ENCODE results near the gene CYFIP2.
"Not testable (repeated sequence)": the region's sequence is repeated elsewhere in the genome, so short reads cannot be mapped to it uniquely, and the experiment has no call there.

CYFIP2 gene

GRCh38 chr5:157398305-157398704, 132.4 kb downstream of the CYFIP2 start:
- no peaks in the 10 kb centered on the region for H3K27me3 ChIP-seq (ENCODE audit: control insufficient read depth in 1 of 2, insufficient read depth in 2 of 2, low read length in 2 of 2)
- H3K36me3 ChIP-seq (ENCODE audit: control insufficient read depth in 2 of 2, insufficient read depth in 2 of 2, low read length in 2 of 2): peaks cover 0 to 3% of the 10 kb centered on the region in 2 donors
- H3K27ac ChIP-seq (ENCODE audit: low read length): no peak overlapping the region
- H3K9me3 ChIP-seq (ENCODE audit: control insufficient read depth in 2 of 2, low read length in 2 of 2): peaks cover 0 to 3% of the 10 kb centered on the region in 2 donors
- H3K4me3 ChIP-seq (ENCODE audit: low read length in 2 of 2): no peak overlapping the region
- H3K4me1 ChIP-seq (ENCODE audit: control insufficient read depth, insufficient read depth, low read length): no peaks in the 10 kb centered on the region
- no peak overlapping the region for H3K9ac ChIP-seq (ENCODE audit: low read length in 2 of 2)

- H3K4me3 ChIP-seq (ENCODE audit: low read length in 2 of 2): no peak overlapping the region
- no peaks in the 10 kb centered on the region for H3K9me3 ChIP-seq (ENCODE audit: control insufficient read depth in 2 of 2, low read length in 2 of 2)
- H3K27me3 ChIP-seq (ENCODE audit: control insufficient read depth in 1 of 2, insufficient read depth in 2 of 2, low read length in 2 of 2): no peaks in the 10 kb centered on the region
- no peak overlapping the region for H3K9ac ChIP-seq (ENCODE audit: low read length in 2 of 2)
- no peaks in the 10 kb centered on the region for H3K4me1 ChIP-seq (ENCODE audit: control insufficient read depth, insufficient read depth, low read length)
- H3K27ac ChIP-seq (ENCODE audit: low read length): no peak overlapping the region
- H3K36me3 ChIP-seq (ENCODE audit: control insufficient read depth in 2 of 2, insufficient read depth in 2 of 2, low read length in 2 of 2): no peaks in the 10 kb centered on the region
Measured at GRCh38 chr5:157400741-157401495, 135.0 kb downstream of the CYFIP2 start.

DNA sequence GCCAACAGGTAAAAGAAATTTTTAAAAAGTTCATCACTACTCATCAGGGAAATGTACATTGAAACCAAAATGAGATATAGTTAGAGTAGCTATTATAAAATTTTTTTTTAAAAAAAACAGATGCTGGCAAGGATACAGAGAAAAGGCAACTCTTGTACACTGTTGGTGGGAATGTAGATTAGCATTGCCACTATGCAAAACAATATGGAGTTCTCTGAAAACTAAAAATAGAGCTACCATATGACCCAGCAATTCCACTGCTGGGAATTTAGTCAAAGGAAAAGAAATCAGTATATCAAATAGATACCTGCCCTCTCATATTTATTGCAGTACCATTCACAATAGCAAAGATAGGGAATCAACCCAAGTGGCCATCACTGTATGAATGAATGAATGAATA, 149.9 kb downstream of the CYFIP2 start:
- Histone ChIP-seq H3K4me1 (ENCODE audit: control insufficient read depth, insufficient read depth, low read length) (no peaks in the 10 kb centered on the region), H3K27ac (ENCODE audit: low read length) (no peak overlapping the region), H3K27me3 (ENCODE audit: control insufficient read depth in 1 of 2, insufficient read depth in 2 of 2, low read length in 2 of 2) (no peaks in the 10 kb centered on the region), H3K9ac (ENCODE audit: low read length in 2 of 2) (no peak overlapping the region), H3K9me3 (ENCODE audit: control insufficient read depth in 2 of 2, low read length in 2 of 2) (peaks cover 0 to 2% of the 10 kb centered on the region in 2 donors), H3K4me3 (ENCODE audit: low read length in 2 of 2) (no peak overlapping the region), H3K36me3 (ENCODE audit: control insufficient read depth in 2 of 2, insufficient read depth in 2 of 2, low read length in 2 of 2) (no peaks in the 10 kb centered on the region)

GRCh38 chr5:157419521-157419920, 153.6 kb downstream of the CYFIP2 start:
- not testable (repeated sequence) for H3K4me3 ChIP-seq (ENCODE audit: low read length in 2 of 2); H3K36me3 ChIP-seq (ENCODE audit: control insufficient read depth in 2 of 2, insufficient read depth in 2 of 2, low read length in 2 of 2); H3K9me3 ChIP-seq (ENCODE audit: control insufficient read depth in 2 of 2, low read length in 2 of 2)

GRCh38 chr5:157429920-157430319, 164.0 kb downstream of the CYFIP2 start:
- H3K27me3 ChIP-seq (ENCODE audit: control insufficient read depth in 1 of 2, insufficient read depth in 2 of 2, low read length in 2 of 2); H3K4me1 ChIP-seq (ENCODE audit: control insufficient read depth, insufficient read depth, low read length); H3K27ac ChIP-seq (ENCODE audit: low read length); H3K9me3 ChIP-seq (ENCODE audit: control insufficient read depth in 2 of 2, low read length in 2 of 2); H3K36me3 ChIP-seq (ENCODE audit: control insufficient read depth in 2 of 2, insufficient read depth in 2 of 2, low read length in 2 of 2); H3K9ac ChIP-seq (ENCODE audit: low read length in 2 of 2); H3K4me3 ChIP-seq (ENCODE audit: low read length in 2 of 2): not testable (repeated sequence)

More at GRCh38 chr5:157419521-157419920, 153.6 kb downstream of the CYFIP2 start:
- H3K4me1 ChIP-seq (ENCODE audit: control insufficient read depth, insufficient read depth, low read length); H3K9ac ChIP-seq (ENCODE audit: low read length in 2 of 2); H3K27ac ChIP-seq (ENCODE audit: low read length); H3K27me3 ChIP-seq (ENCODE audit: control insufficient read depth in 1 of 2, insufficient read depth in 2 of 2, low read length in 2 of 2): not testable (repeated sequence)

DNA sequence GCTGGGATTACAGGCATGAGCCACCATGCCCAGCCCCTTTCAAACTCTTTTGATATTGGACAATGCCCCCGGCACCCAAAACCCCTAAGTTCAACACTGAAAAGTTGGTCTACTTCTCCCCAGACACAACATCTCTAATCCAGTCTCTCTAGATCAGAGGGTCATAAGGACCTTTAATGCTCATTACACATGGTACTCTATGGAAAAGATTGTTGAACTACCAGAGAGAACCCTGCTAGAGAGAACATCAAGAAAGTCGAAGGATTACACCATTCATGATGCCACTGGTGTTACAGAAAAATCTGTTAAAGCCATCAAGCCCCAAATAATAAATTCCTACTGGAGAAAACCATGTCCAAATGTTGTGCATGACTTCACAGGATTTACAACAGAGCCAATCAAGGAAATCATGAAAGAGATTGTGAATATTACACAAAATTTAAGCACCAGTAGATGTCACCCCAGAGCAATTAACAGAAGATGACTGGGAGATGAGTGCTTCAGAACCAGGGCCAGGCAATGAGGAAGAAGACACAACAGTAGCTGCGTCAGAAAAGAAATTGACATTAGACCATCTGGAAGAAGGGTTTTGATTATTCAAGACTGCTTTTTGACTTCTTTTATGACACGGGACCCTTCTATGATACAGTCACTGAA, 165.7 kb downstream of the CYFIP2 start:
- Histone ChIP-seq H3K4me1 (ENCODE audit: control insufficient read depth, insufficient read depth, low read length) (peaks cover 2% of the 10 kb centered on the region), H3K4me3 (ENCODE audit: low read length in 2 of 2) (no peak overlapping the region), H3K27me3 (ENCODE audit: control insufficient read depth in 1 of 2, insufficient read depth in 2 of 2, low read length in 2 of 2) (no peaks in the 10 kb centered on the region), H3K9ac (ENCODE audit: low read length in 2 of 2) (peak overlapping the region in 1 of 2 donors; percentile 21), H3K27ac (ENCODE audit: low read length) (no peak overlapping the region), H3K36me3 (ENCODE audit: control insufficient read depth in 2 of 2, insufficient read depth in 2 of 2, low read length in 2 of 2) (no peaks in the 10 kb centered on the region), H3K9me3 (ENCODE audit: control insufficient read depth in 2 of 2, low read length in 2 of 2) (no peaks in the 10 kb centered on the region)

DNA sequence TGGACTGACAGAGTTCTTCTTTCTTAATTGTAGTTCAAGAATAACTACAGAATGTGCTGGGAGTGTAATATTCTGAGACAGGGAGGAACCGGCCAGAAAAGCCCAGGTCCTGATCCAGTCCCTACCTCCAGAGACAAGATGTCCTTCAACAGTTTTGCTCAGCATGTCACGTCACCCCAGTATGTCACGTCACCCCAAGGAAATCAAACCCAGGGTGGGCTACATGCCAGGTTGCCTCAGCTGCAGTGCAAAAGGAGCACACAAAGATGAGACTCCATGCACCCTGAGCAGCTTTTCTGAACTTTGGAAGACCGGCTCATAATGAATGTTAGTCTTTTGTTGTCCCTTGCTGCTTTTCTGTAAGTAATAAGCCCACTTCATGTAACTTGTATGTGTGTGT, 168.2 kb downstream of the CYFIP2 start:
- Histone ChIP-seq H3K27ac (ENCODE audit: low read length) (no peak overlapping the region), H3K27me3 (ENCODE audit: control insufficient read depth in 1 of 2, insufficient read depth in 2 of 2, low read length in 2 of 2) (no peaks in the 10 kb centered on the region), H3K4me3 (ENCODE audit: low read length in 2 of 2) (no peak overlapping the region), H3K4me1 (ENCODE audit: control insufficient read depth, insufficient read depth, low read length) (peaks cover 2% of the 10 kb centered on the region), H3K9me3 (ENCODE audit: control insufficient read depth in 2 of 2, low read length in 2 of 2) (no peaks in the 10 kb centered on the region), H3K9ac (ENCODE audit: low read length in 2 of 2) (no peak overlapping the region), H3K36me3 (ENCODE audit: control insufficient read depth in 2 of 2, insufficient read depth in 2 of 2, low read length in 2 of 2) (no peaks in the 10 kb centered on the region)

DNA sequence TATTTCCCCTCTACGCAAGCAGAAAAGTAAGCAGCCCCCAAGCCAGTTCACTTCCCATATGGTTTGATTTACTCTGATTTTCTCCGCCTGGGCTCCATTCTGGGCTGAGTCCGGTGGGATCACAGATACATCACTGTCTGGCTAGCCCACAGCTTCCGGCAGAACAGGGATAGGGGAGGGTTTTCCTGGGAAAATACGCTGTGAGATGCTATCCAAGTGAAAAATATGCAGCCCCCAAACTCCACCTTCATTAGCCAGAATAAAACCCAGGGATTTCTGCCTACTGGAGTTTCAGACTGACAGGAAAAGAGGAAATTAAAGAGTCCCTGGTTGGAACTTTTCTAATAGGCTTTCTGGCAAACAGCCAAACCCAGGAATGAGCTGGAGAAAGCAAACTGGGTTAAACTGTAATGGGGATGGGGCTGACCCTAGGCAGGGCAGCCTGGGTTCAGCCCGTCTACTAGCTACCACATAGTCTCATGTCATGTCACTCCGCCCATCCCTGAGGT, 177.2 kb downstream of the CYFIP2 start:
- H3K27ac ChIP-seq (ENCODE audit: low read length): no peak overlapping the region

DNA sequence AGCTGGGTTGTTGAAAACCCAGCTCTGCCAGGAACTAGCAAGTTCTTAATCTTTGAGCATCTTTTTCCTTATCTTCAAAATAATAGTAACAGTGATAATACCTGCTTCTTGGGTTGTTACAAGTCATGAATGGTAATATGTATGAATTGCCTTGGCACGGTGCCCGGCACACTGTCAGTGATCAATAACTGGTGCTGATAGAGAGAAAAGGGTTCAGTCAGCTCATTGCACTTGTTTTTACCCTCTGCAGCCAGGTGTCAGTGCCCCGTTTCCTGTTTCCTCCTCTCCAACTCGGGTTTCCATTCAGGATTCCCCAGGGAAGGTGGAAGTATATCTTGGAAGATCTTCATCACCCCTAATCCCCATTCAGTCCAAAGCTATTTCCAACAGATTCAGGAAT, 178.3 kb downstream of the CYFIP2 start:
- no peak overlapping the region for H3K4me3 ChIP-seq (ENCODE audit: low read length in 2 of 2)
- no peak overlapping the region for H3K9ac ChIP-seq (ENCODE audit: low read length in 2 of 2)
- no peaks in the 10 kb centered on the region for H3K36me3 ChIP-seq (ENCODE audit: control insufficient read depth in 2 of 2, insufficient read depth in 2 of 2, low read length in 2 of 2)
- no peaks in the 10 kb centered on the region for H3K27me3 ChIP-seq (ENCODE audit: control insufficient read depth in 1 of 2, insufficient read depth in 2 of 2, low read length in 2 of 2)
- no peak overlapping the region for H3K27ac ChIP-seq (ENCODE audit: low read length)
- H3K9me3 ChIP-seq (ENCODE audit: control insufficient read depth in 2 of 2, low read length in 2 of 2): no peaks in the 10 kb centered on the region
- peaks cover 6% of the 10 kb centered on the region for H3K4me1 ChIP-seq (ENCODE audit: control insufficient read depth, insufficient read depth, low read length)

More for the DNA sequence above, 177.2 kb downstream of the CYFIP2 start:
- no peaks in the 10 kb centered on the region for H3K27me3 ChIP-seq (ENCODE audit: control insufficient read depth in 1 of 2, insufficient read depth in 2 of 2, low read length in 2 of 2)
- H3K4me3 ChIP-seq (ENCODE audit: low read length in 2 of 2): no peak overlapping the region
- no peaks in the 10 kb centered on the region for H3K9me3 ChIP-seq (ENCODE audit: control insufficient read depth in 2 of 2, low read length in 2 of 2)
- H3K9ac ChIP-seq (ENCODE audit: low read length in 2 of 2): no peak overlapping the region
- H3K4me1 ChIP-seq (ENCODE audit: control insufficient read depth, insufficient read depth, low read length): no peaks in the 10 kb centered on the region
- H3K36me3 ChIP-seq (ENCODE audit: control insufficient read depth in 2 of 2, insufficient read depth in 2 of 2, low read length in 2 of 2): no peaks in the 10 kb centered on the region

All from stomach smooth muscle (tissue), 2 donors.